ENCODE measurements around the gene ROCK2.
"Not testable (repeated sequence)": the region's sequence is repeated elsewhere in the genome, so short reads cannot be mapped to it uniquely, and the experiment has no call there.

The ROCK2 gene

GRCh38 chr2:11336189-11336588, 8.2 kb downstream of the ROCK2 start:
- DNase-seq (ENCODE audit: low read depth in 2 of 2), result no peak
- H3K4me3 ChIP-seq (replicated peaks in 1 of 2; ENCODE audit: low read depth in 2 of 2, low read length in 2 of 2), result no peak overlapping the region
- no peak for TF ChIP-seq CTCF (IDR thresholded peaks at IDR 0.05; ENCODE audit: low read depth, low read length)

GRCh38 chr2:11333427-11334183, 10.8 kb downstream of the ROCK2 start:
- H3K4me3 ChIP-seq (replicated peaks in 1 of 2; ENCODE audit: low read depth in 2 of 2, low read length in 2 of 2), result no peak overlapping the region
- DNase-seq (ENCODE audit: low read depth in 2 of 2), result no peak
- no peak for TF ChIP-seq CTCF (IDR thresholded peaks at IDR 0.05; ENCODE audit: low read depth, low read length)

- TF ChIP-seq CTCF (IDR thresholded peaks at IDR 0.05; ENCODE audit: low read depth, low read length), result no peak
- no peak overlapping the region for H3K4me3 ChIP-seq (replicated peaks in 1 of 2; ENCODE audit: low read depth in 2 of 2, low read length in 2 of 2)
- no peak for DNase-seq (ENCODE audit: low read depth in 2 of 2)
These were observed 11.8 kb downstream of the ROCK2 start for GRCh38 chr2:11332596-11332995.

GRCh38 chr2:11330457-11331142, 13.8 kb downstream of the ROCK2 start:
- DNase-seq (ENCODE audit: low read depth in 2 of 2), result peak in 1 of 2 donors; percentile 28
- H3K4me3 ChIP-seq (replicated peaks in 1 of 2; ENCODE audit: low read depth in 2 of 2, low read length in 2 of 2), result no peak overlapping the region
- no peak for TF ChIP-seq CTCF (IDR thresholded peaks at IDR 0.05; ENCODE audit: low read depth, low read length)

GRCh38 chr2:11329776-11330175, 14.7 kb downstream of the ROCK2 start:
- H3K4me3 ChIP-seq (replicated peaks in 1 of 2; ENCODE audit: low read depth in 2 of 2, low read length in 2 of 2), result no peak overlapping the region
- TF ChIP-seq CTCF (IDR thresholded peaks at IDR 0.05; ENCODE audit: low read depth, low read length), result no peak
- DNase-seq (ENCODE audit: low read depth in 2 of 2), result peak in 1 of 2 donors; percentile 71

- not testable (repeated sequence) for DNase-seq (ENCODE audit: low read depth in 2 of 2); H3K4me3 ChIP-seq (replicated peaks in 1 of 2; ENCODE audit: low read depth in 2 of 2, low read length in 2 of 2)
These were observed 15.9 kb downstream of the ROCK2 start for GRCh38 chr2:11328522-11328921.

GRCh38 chr2:11327871-11328270, 16.6 kb downstream of the ROCK2 start:
- no peak for TF ChIP-seq CTCF (IDR thresholded peaks at IDR 0.05; ENCODE audit: low read depth, low read length)
- no peak for DNase-seq (ENCODE audit: low read depth in 2 of 2)
- H3K4me3 ChIP-seq (replicated peaks in 1 of 2; ENCODE audit: low read depth in 2 of 2, low read length in 2 of 2), result no peak overlapping the region
